Neuronal stem cell (in vitro differentiated cells): ENCODE measurements around the gene PLCXD1.
A peak's percentile ranks its signal among the peaks of the same experiment; 100 is the strongest.
"Not testable (repeated sequence)": the region's sequence is repeated elsewhere in the genome, so short reads cannot be mapped to it uniquely, and the experiment has no call there.

Experiments
- DNase-seq: peaks from one replicate; pipeline ENCODE4 v3.0.0-alpha.2; 2013; ENCODE audit warnings: low spot score
- H2AFZ ChIP-seq: one replicate; pipeline ENCODE4 v1.6.1; 2013; ENCODE audit warnings: mild to moderate bottlenecking, low read length, inconsistent platforms
- H2AK5ac ChIP-seq: 2 replicates; pipeline ENCODE4 v1.6.1; 2013; ENCODE audit warnings: low read depth, mild to moderate bottlenecking, inconsistent platforms, low read length, moderate library complexity, mixed read lengths
- H2BK120ac ChIP-seq: 2 replicates; pipeline ENCODE4 v1.6.1; 2013; ENCODE audit warnings: low read depth, mild to moderate bottlenecking, inconsistent platforms, low read length, moderate library complexity, mixed read lengths
- H2BK12ac ChIP-seq: one replicate; pipeline ENCODE4 v1.6.1; 2013; ENCODE audit warnings: low read length, inconsistent platforms
- H2BK15ac ChIP-seq: 2 replicates; pipeline ENCODE4 v1.6.1; 2013; ENCODE audit warnings: mild to moderate bottlenecking, low read length, inconsistent platforms, mixed read lengths
- H2BK5ac ChIP-seq: one replicate; pipeline ENCODE4 v1.6.1; 2013; ENCODE audit warnings: inconsistent platforms, mild to moderate bottlenecking, low read length, moderate library complexity
- H3K14ac ChIP-seq: one replicate; pipeline ENCODE4 v1.6.1; 2013; ENCODE audit warnings: low read length, inconsistent platforms
- H3K18ac ChIP-seq: 2 replicates; pipeline ENCODE4 v1.6.1; 2013; ENCODE audit warnings: low read length, inconsistent platforms
- H3K23ac ChIP-seq: 2 replicates; pipeline ENCODE4 v1.6.1; 2013; ENCODE audit warnings: low read depth, mild to moderate bottlenecking, mixed read lengths, low read length, inconsistent platforms; ENCODE audit not compliant: poor library complexity
- H3K27ac ChIP-seq: replicated peaks from 3 replicates; pipeline ENCODE4 v1.5.1; 2013; ENCODE audit warnings: low read length, inconsistent platforms
- H3K27me3 ChIP-seq, 3 experiments: 2 replicates each; pipeline ENCODE4 v1.6.1; 2013; ENCODE audit warnings: low read length in 3 of 3, mild to moderate bottlenecking in 2 of 3, inconsistent platforms in 1 of 3, low read depth in 1 of 3, mixed read lengths in 1 of 3, moderate library complexity in 1 of 3; ENCODE audit not compliant: control insufficient read depth in 3 of 3, insufficient read depth in 3 of 3
- H3K36me3 ChIP-seq, 2 donors: replicated peaks in 1 of 2; 2 replicates each; pipeline ENCODE4 v1.6.1; 2013; ENCODE audit warnings: low read length in 2 of 2; ENCODE audit not compliant: control insufficient read depth in 2 of 2, insufficient read depth in 2 of 2
- H3K4ac ChIP-seq: 2 replicates; pipeline ENCODE4 v1.6.1; 2013; ENCODE audit warnings: inconsistent platforms, mild to moderate bottlenecking, low read length, moderate library complexity
- H3K4me1 ChIP-seq, 2 donors: 1 replicate in 1 of 2; 2 replicates in 1 of 2; pipeline ENCODE4 v1.6.1; 2013; ENCODE audit warnings: low read length in 2 of 2, low read depth in 1 of 2; ENCODE audit not compliant: control insufficient read depth in 2 of 2, insufficient read depth in 1 of 2
- H3K4me2 ChIP-seq: one replicate; pipeline ENCODE4 v1.6.1; 2013; ENCODE audit warnings: mild to moderate bottlenecking, low read length, inconsistent platforms; ENCODE audit not compliant: insufficient read depth, poor library complexity, severe bottlenecking
- H3K4me3 ChIP-seq, 2 donors: 2 replicates each; pipeline ENCODE4 v1.5.1; 2013; ENCODE audit warnings: low read length in 2 of 2, mild to moderate bottlenecking in 2 of 2, inconsistent platforms in 1 of 2, moderate library complexity in 1 of 2
- H3K79me1 ChIP-seq: one replicate; pipeline ENCODE4 v1.6.1; 2013; ENCODE audit warnings: low read depth, mild to moderate bottlenecking, inconsistent platforms, low read length, moderate library complexity
- H3K9ac ChIP-seq: one replicate; pipeline ENCODE4 v1.6.1; 2013; ENCODE audit warnings: mild to moderate bottlenecking, low read depth, low read length, inconsistent platforms; ENCODE audit not compliant: poor library complexity
- H3K9me3 ChIP-seq, 2 donors: replicated peaks in 1 of 2; 2 replicates each; pipeline versions ENCODE3 to v1.6.1; 2013; ENCODE audit warnings: low read length in 2 of 2, mild to moderate bottlenecking in 2 of 2, inconsistent platforms in 1 of 2, low read depth in 1 of 2, mixed read lengths in 1 of 2, moderate library complexity in 1 of 2; ENCODE audit not compliant: control insufficient read depth in 2 of 2, insufficient read depth in 1 of 2
- H4K8ac ChIP-seq: one replicate; pipeline ENCODE4 v1.6.1; 2013; ENCODE audit warnings: low read depth, mild to moderate bottlenecking, inconsistent platforms, low read length, moderate library complexity
- H4K91ac ChIP-seq: one replicate; pipeline ENCODE4 v1.6.1; 2013; ENCODE audit warnings: low read length, low read depth, mild to moderate bottlenecking, inconsistent platforms; ENCODE audit not compliant: poor library complexity
- WGBS, 2 donors: extraction: QIAGEN DNeasy Blood & Tissue Kit; methylation state at CpG; one replicate each; pipeline ENCODE4 v1.1.7; 2013; ENCODE audit warnings: missing lambda C conversion rate in 2 of 2, mixed read lengths in 1 of 2; ENCODE audit not compliant: insufficient read length in 2 of 2, insufficient replicate concordance in 1 of 2; ENCODE audit errors: extremely low coverage in 2 of 2; 5-methylcytosine and 5-hydroxymethylcytosine counted together

PLCXD1 gene

GRCh38 chrX:250965-251364, 30.2 kb upstream of the PLCXD1 start:
- WGBS, 2 donors = no CpG with 5 or more reads among the region's 14 CpGs
- Histone ChIP-seq H3K23ac (no peak overlapping the region), H3K18ac (no peak overlapping the region), H2AFZ (no peak overlapping the region), H3K4me3 (no peak overlapping the region), H4K91ac (no peak overlapping the region), H3K27ac (no peak overlapping the region), H2BK5ac (no peak overlapping the region), H2BK15ac (no peak overlapping the region), H3K4me2 (no peak overlapping the region), H3K79me1 (no peaks in the 10 kb centered on the region), H3K4ac (no peak overlapping the region), H3K4me1 (no peaks in the 10 kb centered on the region), H3K9ac (no peak overlapping the region), H3K14ac (no peak overlapping the region), H2BK12ac (no peak overlapping the region), H3K9me3 (no peaks in the 10 kb centered on the region), H2BK120ac (no peak overlapping the region), H3K27me3 (no peaks in the 10 kb centered on the region), H2AK5ac (no peak overlapping the region), H3K36me3 (no peaks in the 10 kb centered on the region), H4K8ac (no peak overlapping the region)
- no peak for DNase-seq

- H3K18ac ChIP-seq, H3K4me1 ChIP-seq, H3K23ac ChIP-seq, H2BK12ac ChIP-seq, H3K36me3 ChIP-seq, H3K4ac ChIP-seq, H3K9ac ChIP-seq, H2AK5ac ChIP-seq, H3K14ac ChIP-seq, DNase-seq, H2BK15ac ChIP-seq, H2BK120ac ChIP-seq, H3K27ac ChIP-seq, H4K8ac ChIP-seq, H3K4me3 ChIP-seq, H3K4me2 ChIP-seq, H2AFZ ChIP-seq, H3K27me3 ChIP-seq, H2BK5ac ChIP-seq, H3K79me1 ChIP-seq, H3K9me3 ChIP-seq, H4K91ac ChIP-seq: not testable (repeated sequence)
- WGBS, 2 donors = no CpG with 5 or more reads among the region's 17 CpGs
Observed at GRCh38 chrX:251396-252243, 29.6 kb upstream of the PLCXD1 start.

- no peaks in the 10 kb centered on the region for H3K27me3 ChIP-seq
- H3K4ac ChIP-seq = no peak overlapping the region
- H3K9me3 ChIP-seq = no peaks in the 10 kb centered on the region
- H2BK120ac ChIP-seq = no peak overlapping the region
- DNase-seq = no peak
- no peak overlapping the region for H3K4me3 ChIP-seq
- H3K4me1 ChIP-seq = no peaks in the 10 kb centered on the region
- H3K4me2 ChIP-seq = no peak overlapping the region
- H3K23ac ChIP-seq = no peak overlapping the region
- H2BK5ac ChIP-seq = no peak overlapping the region
- H3K79me1 ChIP-seq = no peaks in the 10 kb centered on the region
- no peak overlapping the region for H2BK15ac ChIP-seq
- peak overlapping the region; percentile 54 for H2AK5ac ChIP-seq
- no peak overlapping the region for H3K27ac ChIP-seq
- H4K8ac ChIP-seq = no peak overlapping the region
- WGBS, 2 donors = no CpG with 5 or more reads among the region's 12 CpGs
- H2BK12ac ChIP-seq = no peak overlapping the region
- no peak overlapping the region for H2AFZ ChIP-seq
- no peak overlapping the region for H3K18ac ChIP-seq
- no peak overlapping the region for H3K9ac ChIP-seq
- H4K91ac ChIP-seq = no peak overlapping the region
- no peaks in the 10 kb centered on the region for H3K36me3 ChIP-seq
- H3K14ac ChIP-seq = no peak overlapping the region
Observed at GRCh38 chrX:252244-252956, 28.8 kb upstream of the PLCXD1 start.

GRCh38 chrX:252957-253291, 28.3 kb upstream of the PLCXD1 start:
- Histone ChIP-seq H2BK12ac (no peak overlapping the region), H2BK15ac (no peak overlapping the region), H3K14ac (no peak overlapping the region), H3K4me3 (no peak overlapping the region), H3K9ac (no peak overlapping the region), H3K18ac (no peak overlapping the region), H4K91ac (no peak overlapping the region), H3K79me1 (no peaks in the 10 kb centered on the region), H3K27ac (no peak overlapping the region), H2BK120ac (no peak overlapping the region), H4K8ac (no peak overlapping the region), H3K23ac (no peak overlapping the region), H3K4me2 (no peak overlapping the region), H2AFZ (no peak overlapping the region), H3K4ac (no peak overlapping the region), H2AK5ac (no peak overlapping the region), H3K9me3 (no peaks in the 10 kb centered on the region), H2BK5ac (no peak overlapping the region), H3K27me3 (no peaks in the 10 kb centered on the region), H3K36me3 (no peaks in the 10 kb centered on the region), H3K4me1 (no peaks in the 10 kb centered on the region)
- DNase-seq = no peak
- no CpG with 5 or more reads among the region's 3 CpGs for WGBS, 2 donors
